Neural progenitor cell (in vitro differentiated cells): ENCODE measurements around the gene NKX2-4. TPM values are rescaled to one million over a fixed set of nuclear protein-coding genes. Genes with fewer than 3 reads are reported as not detected.
"Not testable (repeated sequence)": the region's sequence is repeated elsewhere in the genome, so short reads cannot be mapped to it uniquely, and the experiment has no call there.

Experiments used
- DNase-seq: peaks from one replicate; pipeline ENCODE4 v3.0.0-alpha.2; 2016; ENCODE audit warnings: low spot score
- H2AFZ ChIP-seq: fragments of 200-600 bp; sonication (generic); replicated peaks from 2 replicates; pipeline ENCODE4 v1.6.1; 2016; ENCODE audit warnings: antibody characterized with exemption
- H3F3A ChIP-seq: fragments of 200-600 bp; sonication (generic); 2 replicates; pipeline ENCODE4 v1.6.1; 2016; ENCODE audit warnings: antibody characterized with exemption, low read depth
- H3K27ac ChIP-seq: fragments of 200-600 bp; sonication (generic); 2 replicates; pipeline ENCODE4 v1.5.1; 2016; ENCODE audit warnings: mild to moderate bottlenecking
- H3K27me3 ChIP-seq: fragments of 200-600 bp; sonication (generic); 2 replicates; pipeline ENCODE4 v1.6.1; 2016; ENCODE audit warnings: mild to moderate bottlenecking, moderate library complexity
- H3K36me3 ChIP-seq: fragments of 200-600 bp; sonication (generic); 2 replicates; pipeline ENCODE4 v1.5.1; 2016
- H3K4me1 ChIP-seq: fragments of 200-600 bp; sonication (generic); 2 replicates; pipeline ENCODE4 v1.6.1; 2016; ENCODE audit warnings: mixed run types
- H3K4me2 ChIP-seq: fragments of 200-600 bp; sonication (generic); 2 replicates; pipeline ENCODE4 v1.6.1; 2016
- H3K4me3 ChIP-seq: fragments of 200-600 bp; sonication (generic); 2 replicates; pipeline ENCODE4 v1.5.1; 2016
- H3K79me2 ChIP-seq: fragments of 200-600 bp; sonication (generic); 2 replicates; pipeline ENCODE4 v1.6.1; 2016; ENCODE audit warnings: low read depth
- H3K9ac ChIP-seq: fragments of 200-600 bp; sonication (generic); 2 replicates; pipeline ENCODE4 v1.6.1; 2016
- H3K9me3 ChIP-seq: fragments of 200-600 bp; sonication (generic); 2 replicates; pipeline ENCODE4 v1.5.1; 2016; ENCODE audit warnings: low read depth
- H4K20me1 ChIP-seq: fragments of 200-600 bp; sonication (generic); 2 replicates; pipeline ENCODE4 v1.6.1; 2016; ENCODE audit warnings: low read depth
- H3K27ac Mint-ChIP-seq: 3 replicates; pipeline ENCODE4 v1.8.0; 2021; ENCODE audit warnings: mixed read lengths
- H3K27me3 Mint-ChIP-seq: 2 replicates; pipeline ENCODE4 v1.8.0; 2022; ENCODE audit warnings: low read depth, mild to moderate bottlenecking, inconsistent platforms, moderate library complexity, mixed read lengths; ENCODE audit not compliant: insufficient read depth
- H3K36me3 Mint-ChIP-seq: 3 replicates; pipeline ENCODE4 v1.8.0; 2021; ENCODE audit warnings: mixed read lengths
- H3K4me1 Mint-ChIP-seq: 3 replicates; pipeline ENCODE4 v1.8.0; 2021; ENCODE audit warnings: mixed read lengths
- H3K4me3 Mint-ChIP-seq: 3 replicates; pipeline ENCODE4 v1.8.0; 2021; ENCODE audit warnings: mild to moderate bottlenecking, moderate library complexity, mixed read lengths
- H3K9me3 Mint-ChIP-seq: 3 replicates; pipeline ENCODE4 v1.8.0; 2020; ENCODE audit warnings: mixed read lengths
- CTCF ChIP-seq: fragments of 200-600 bp; sonication (generic); IDR thresholded peaks from 2 replicates; pipeline ENCODE4 v1.5.1; 2017; ENCODE audit warnings: antibody characterized with exemption, mild to moderate bottlenecking
- EZH2 ChIP-seq: fragments of 200-600 bp; sonication (generic); IDR thresholded peaks from 2 replicates; pipeline ENCODE4 v1.6.1; 2017; ENCODE audit warnings: antibody characterized with exemption, mild to moderate bottlenecking, moderate library complexity
- EZH2phosphoT487 ChIP-seq: fragments of 200-600 bp; sonication (generic); IDR thresholded peaks from 2 replicates; pipeline ENCODE4 v1.6.1; 2017; ENCODE audit warnings: antibody characterized with exemption
- total RNA-seq: library from RNA; depleted of rRNA; stranded (reverse); fragments of >200 nt; gene quantifications from 2 replicates; pipeline ENCODE4 v1.2.3, GENCODE V29; 2015; ENCODE audit warnings: low replicate concordance

Gene NKX2-4
- total RNA-seq, 1 donor from 2014 or later: not detected

GRCh38 chr20:21432911-21433310, 35.6 kb upstream of the NKX2-4 start:
- no peak overlapping the region for H3K9ac ChIP-seq
- no peaks in the 10 kb centered on the region for H3K9me3 ChIP-seq
- H3K79me2 ChIP-seq: no peaks in the 10 kb centered on the region
- no peak overlapping the region for H3K27ac ChIP-seq
- DNase-seq: no peak
- no peaks in the 10 kb centered on the region for H3K4me1 ChIP-seq
- Mint-ChIP-seq H3K4me1 (peaks cover 4% of the 10 kb centered on the region), H3K27ac (no peak overlapping the region), H3K27me3 (peaks cover 4% of the 10 kb centered on the region), H3K9me3 (no peaks in the 10 kb centered on the region), H3K4me3 (no peak overlapping the region), H3K36me3 (no peaks in the 10 kb centered on the region)
- H3K36me3 ChIP-seq: no peaks in the 10 kb centered on the region
- H4K20me1 ChIP-seq: no peaks in the 10 kb centered on the region
- no peak overlapping the region for H3K4me3 ChIP-seq
- H3K27me3 ChIP-seq: no peaks in the 10 kb centered on the region
- no peak overlapping the region for H3K4me2 ChIP-seq
- H3F3A ChIP-seq: no peaks in the 10 kb centered on the region
- TF ChIP-seq CTCF: no peak
- H2AFZ ChIP-seq: no peak overlapping the region

- Histone ChIP-seq H3K27me3 (no peaks in the 10 kb centered on the region), H3K27ac (no peak overlapping the region), H3K4me1 (no peaks in the 10 kb centered on the region), H4K20me1 (no peaks in the 10 kb centered on the region), H3K4me3 (no peak overlapping the region), H2AFZ (no peak overlapping the region), H3K9me3 (no peaks in the 10 kb centered on the region), H3F3A (no peaks in the 10 kb centered on the region), H3K79me2 (no peaks in the 10 kb centered on the region), H3K36me3 (no peaks in the 10 kb centered on the region), H3K9ac (no peak overlapping the region), H3K4me2 (no peak overlapping the region)
- Mint-ChIP-seq H3K9me3 (peaks cover 7% of the 10 kb centered on the region), H3K27ac (no peak overlapping the region), H3K36me3 (no peaks in the 10 kb centered on the region), H3K4me3 (no peak overlapping the region), H3K4me1 (no peaks in the 10 kb centered on the region), H3K27me3 (peaks cover 4% of the 10 kb centered on the region)
- DNase-seq: no peak
- TF ChIP-seq EZH2 (no peak), EZH2phosphoT487 (no peak), CTCF (no peak)
Observed at GRCh38 chr20:21430020-21430419, 32.7 kb upstream of the NKX2-4 start.

GRCh38 chr20:21424846-21425245, 27.5 kb upstream of the NKX2-4 start:
- H3F3A ChIP-seq: no peaks in the 10 kb centered on the region
- H4K20me1 ChIP-seq: no peaks in the 10 kb centered on the region
- no peaks in the 10 kb centered on the region for H3K9me3 ChIP-seq
- no peak overlapping the region for H2AFZ ChIP-seq
- no peak overlapping the region for H3K4me3 Mint-ChIP-seq
- H3K9me3 Mint-ChIP-seq: peaks cover 15% of the 10 kb centered on the region
- DNase-seq: no peak
- H3K27ac ChIP-seq: no peak overlapping the region
- no peak overlapping the region for H3K9ac ChIP-seq
- H3K4me2 ChIP-seq: no peak overlapping the region
- H3K4me3 ChIP-seq: no peak overlapping the region
- H3K27ac Mint-ChIP-seq: no peak overlapping the region
- no peaks in the 10 kb centered on the region for H3K4me1 ChIP-seq
- no peaks in the 10 kb centered on the region for H3K4me1 Mint-ChIP-seq
- no peaks in the 10 kb centered on the region for H3K36me3 ChIP-seq
- H3K36me3 Mint-ChIP-seq: no peaks in the 10 kb centered on the region
- TF ChIP-seq CTCF: no peak
- TF ChIP-seq EZH2phosphoT487: no peak
- no peak for TF ChIP-seq EZH2
- H3K79me2 ChIP-seq: no peaks in the 10 kb centered on the region
- no peaks in the 10 kb centered on the region for H3K27me3 Mint-ChIP-seq
- H3K27me3 ChIP-seq: no peaks in the 10 kb centered on the region

GRCh38 chr20:21423712-21424111, 26.4 kb upstream of the NKX2-4 start:
- H3K4me1 Mint-ChIP-seq, H4K20me1 ChIP-seq, H3K27ac Mint-ChIP-seq, DNase-seq, H3K36me3 ChIP-seq, H3K9me3 ChIP-seq, H3K4me1 ChIP-seq, H3K9ac ChIP-seq, H3K36me3 Mint-ChIP-seq, H3K27me3 Mint-ChIP-seq, H2AFZ ChIP-seq, H3F3A ChIP-seq, H3K4me3 ChIP-seq, H3K27ac ChIP-seq, H3K79me2 ChIP-seq, H3K27me3 ChIP-seq, H3K4me3 Mint-ChIP-seq, H3K4me2 ChIP-seq: not testable (repeated sequence)
- H3K9me3 Mint-ChIP-seq: peaks cover 15% of the 10 kb centered on the region
